ENCODE measurements around the gene KRT14.
"Not testable (repeated sequence)": the region's sequence is repeated elsewhere in the genome, so short reads cannot be mapped to it uniquely, and the experiment has no call there.

The KRT14 gene

GRCh38 chr17:41580687-41581365, 5.9 kb downstream of the KRT14 start:
- no peak for TF ChIP-seq CTCF (IDR thresholded peaks at IDR 0.05; ENCODE audit: insufficient read depth, low read length, missing control alignments)
- DNase-seq (ENCODE audit: low read depth, low spot score) = no peak
- no peak overlapping the region for H3K4me3 ChIP-seq (ENCODE audit: low read depth, low read length)
- ChIA-PET CTCF (interaction anchor here (1.0 to 3.6 kb wide), 10 partner anchors 10 to 85 kb away, joined by 3 to 23 read pairs (median 5); no protein-coding TSS in a partner anchor), POLR2A (no interaction called here)

- DNase-seq (ENCODE audit: low read depth, low spot score) = no peak
- H3K4me3 ChIP-seq (ENCODE audit: low read depth, low read length) = no peak overlapping the region
- no peak for TF ChIP-seq CTCF (IDR thresholded peaks at IDR 0.05; ENCODE audit: insufficient read depth, low read length, missing control alignments)
- POLR2A ChIA-PET = no interaction called here
- CTCF ChIA-PET = interaction anchor here (0.6 to 3.6 kb wide), 10 partner anchors 12 to 82 kb away, joined by 3 to 47 read pairs (median 15); no protein-coding TSS in a partner anchor
These were observed 6.5 kb downstream of the KRT14 start for GRCh38 chr17:41580244-41580575.

- H3K4me3 ChIP-seq (ENCODE audit: low read depth, low read length) = no peak overlapping the region
- CTCF ChIA-PET = interaction anchor here (0.6 to 2.9 kb wide), 16 partner anchors 9 to 1022 kb away, joined by 3 to 47 read pairs (median 5); no protein-coding TSS in a partner anchor
- peak; percentile 83 for TF ChIP-seq CTCF (IDR thresholded peaks at IDR 0.05; ENCODE audit: insufficient read depth, low read length, missing control alignments)
- POLR2A ChIA-PET = no interaction called here
- DNase-seq (ENCODE audit: low read depth, low spot score) = no peak
These were observed 7.0 kb downstream of the KRT14 start for GRCh38 chr17:41579484-41580243.

GRCh38 chr17:41578971-41579370, 7.7 kb downstream of the KRT14 start:
- ChIA-PET POLR2A (no interaction called here), CTCF (interaction anchor here (0.6 to 2.9 kb wide), 15 partner anchors 8 to 1021 kb away, joined by 3 to 47 read pairs (median 5); no protein-coding TSS in a partner anchor)
- TF ChIP-seq CTCF (IDR thresholded peaks at IDR 0.05; ENCODE audit: insufficient read depth, low read length, missing control alignments) = no peak
- DNase-seq (ENCODE audit: low read depth, low spot score) = no peak
- no peak overlapping the region for H3K4me3 ChIP-seq (ENCODE audit: low read depth, low read length)

GRCh38 chr17:41578538-41578937, 8.2 kb downstream of the KRT14 start:
- no peak for DNase-seq (ENCODE audit: low read depth, low spot score)
- ChIA-PET POLR2A (no interaction called here), CTCF (interaction anchor here (1.0 to 2.9 kb wide), 13 partner anchors 8 to 1021 kb away, joined by 3 to 47 read pairs (median 6); no protein-coding TSS in a partner anchor)
- TF ChIP-seq CTCF (IDR thresholded peaks at IDR 0.05; ENCODE audit: insufficient read depth, low read length, missing control alignments) = no peak
- H3K4me3 ChIP-seq (ENCODE audit: low read depth, low read length) = no peak overlapping the region

- H3K4me3 ChIP-seq (ENCODE audit: low read depth, low read length); DNase-seq (ENCODE audit: low read depth, low spot score); POLR2A ChIA-PET: not testable (repeated sequence)
- CTCF ChIA-PET = interaction anchor here (2.4 kb wide), 1 partner anchor 27 kb away, joined by 13 read pairs; no protein-coding TSS in a partner anchor
These were observed 10.0 kb downstream of the KRT14 start for GRCh38 chr17:41576740-41577139.

Data from AG04449 (cell line).